OCI-LY7 (cell line): ENCODE data around the gene FBN1.

Experiments
- CTCF ChIP-seq: fragments of 200-600 bp; sonication (generic); conservative IDR thresholded peaks from 2 replicates; pipeline ENCODE4 v1.5.1; 2014; ENCODE audit warnings: mild to moderate bottlenecking, antibody characterized with exemption, low read length, moderate library complexity, mixed read lengths
- EZH2phosphoT487 ChIP-seq: fragments of 200-600 bp; sonication (generic); IDR thresholded peaks from 2 replicates; pipeline ENCODE4 v1.6.1; 2018; ENCODE audit warnings: low read depth, borderline replicate concordance, mild to moderate bottlenecking, mixed run types, antibody characterized with exemption, low read length, moderate library complexity, mixed read lengths

- TF ChIP-seq CTCF = peak; percentile 81
- no peak for TF ChIP-seq EZH2phosphoT487
Measured at GRCh38 chr15:48507416-48508065, 138.0 kb downstream of the FBN1 start.
